Activated effector memory CD4-positive, alpha-beta T cell treated with anti-CD3 and anti-CD28 coated beads, Interleukin-2, amount 50 U/mL, for 16 hours (primary cell): ENCODE results near the gene DOK1.

Experiments used
- DNase-seq: peaks from one replicate; pipeline ENCODE4 v3.0.0-alpha.2; 2020

The DOK1 gene

DNA sequence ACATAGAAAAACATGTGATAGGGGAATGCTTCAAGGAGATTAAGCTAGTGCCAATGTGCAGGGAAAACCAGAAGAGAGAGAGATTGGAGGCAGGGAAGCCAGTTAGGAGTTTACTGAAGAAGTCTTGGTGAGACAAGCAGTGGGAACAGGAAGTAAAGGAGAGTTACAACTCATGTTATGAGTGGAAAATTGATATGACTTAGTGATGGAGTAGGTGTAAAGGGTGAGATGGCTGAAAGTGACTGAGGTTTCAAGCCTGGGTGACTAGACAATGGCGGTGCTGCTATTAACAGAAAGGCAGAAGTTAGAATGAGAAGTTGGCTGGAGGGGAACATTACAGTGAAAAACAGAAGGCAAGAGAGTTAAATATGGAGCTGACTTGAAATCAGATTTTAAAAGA, 16.5 kb downstream of the DOK1 start:
- DNase-seq = no peak

DNA sequence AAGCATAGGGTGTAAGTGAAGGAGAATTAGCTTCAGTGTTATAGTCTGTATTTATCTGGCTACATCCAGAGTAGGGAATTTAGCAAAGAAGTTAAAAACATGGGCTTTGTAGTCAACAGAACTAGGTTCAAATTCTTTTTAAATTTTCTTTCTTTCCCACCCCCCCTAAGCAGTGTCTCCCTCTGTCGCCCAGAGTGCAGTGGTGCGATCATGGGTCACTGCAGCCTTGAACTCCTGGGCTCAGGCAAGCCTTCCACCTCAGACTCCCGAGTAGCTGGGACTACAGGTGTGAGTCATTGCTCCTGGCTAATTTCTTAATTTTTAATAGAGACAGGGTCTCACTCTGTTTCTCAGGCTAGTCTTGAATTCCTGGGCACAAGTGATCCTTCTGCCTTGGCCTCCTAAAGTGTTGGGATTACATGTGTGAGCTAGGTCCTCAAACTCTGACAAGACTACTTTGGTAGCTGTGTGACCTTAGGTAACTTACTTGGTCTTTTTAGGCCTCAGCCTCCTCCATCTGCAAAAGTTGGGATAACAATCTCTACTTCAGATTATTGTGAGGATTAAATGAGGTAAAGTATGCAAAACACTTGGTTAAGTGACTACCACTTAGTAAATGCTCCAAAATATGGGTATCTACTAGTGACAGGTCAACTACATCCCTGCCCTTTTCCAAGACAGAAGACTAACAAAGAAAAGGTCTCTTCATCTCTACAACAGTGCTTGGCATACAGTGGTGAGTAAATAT, 17.8 kb downstream of the DOK1 start:
- DNase-seq = no peak

DNA sequence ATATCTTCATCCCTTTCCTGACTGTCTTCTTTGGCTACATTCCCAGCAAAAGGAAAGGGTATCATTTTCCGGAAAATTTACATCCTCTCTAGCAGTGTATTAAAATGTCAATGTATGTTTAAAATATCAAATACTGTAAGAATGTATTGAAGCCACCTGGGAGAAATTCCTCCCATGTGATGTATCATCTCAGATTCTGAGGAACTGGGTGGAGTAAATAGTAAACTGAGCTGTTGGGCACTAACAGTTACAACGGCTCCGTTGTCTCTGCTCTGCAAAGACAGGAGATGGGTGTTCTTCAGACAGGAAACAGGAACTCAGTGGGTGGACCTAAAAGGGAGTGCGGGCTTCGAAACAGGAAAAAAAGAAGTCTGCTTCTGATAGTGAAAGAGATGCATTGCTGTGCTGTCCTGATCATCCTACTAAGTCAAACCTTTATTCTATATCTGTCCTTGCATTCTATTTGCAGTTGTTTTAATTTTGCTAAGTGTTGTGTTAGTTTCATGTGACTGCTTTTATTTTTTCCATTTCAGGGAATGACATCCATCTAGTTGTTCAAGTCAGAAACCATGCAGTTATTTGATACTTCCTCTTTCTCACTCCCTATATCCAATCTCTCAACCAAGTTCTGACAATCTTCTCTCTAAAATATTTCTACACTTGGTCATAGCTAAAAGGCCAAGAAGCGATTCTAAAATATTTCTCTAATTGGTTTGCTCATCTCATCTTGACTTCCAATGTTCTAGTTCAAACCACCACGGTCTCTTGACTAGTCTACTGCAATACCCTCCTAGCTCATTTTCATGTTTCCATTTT, 19.4 kb downstream of the DOK1 start:
- no peak for DNase-seq

DNA sequence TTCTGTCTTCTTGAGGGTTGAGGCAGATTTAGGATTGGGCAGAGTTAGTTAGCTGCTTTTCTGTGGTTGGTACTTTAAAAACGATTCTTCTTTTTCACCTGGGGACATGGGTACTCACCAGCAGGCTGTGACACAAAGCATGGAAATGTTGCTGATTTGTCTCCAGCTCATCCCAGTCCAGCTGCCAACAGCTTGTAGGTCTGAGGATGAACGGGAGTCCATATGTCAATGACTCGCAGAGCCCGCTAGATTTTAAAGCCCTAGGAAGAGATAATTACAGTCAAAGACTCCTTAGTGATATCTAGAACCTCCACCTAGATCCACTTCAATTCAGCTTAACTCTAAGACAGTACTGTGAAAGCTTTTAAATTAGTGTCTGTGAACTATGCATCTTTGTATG, 20.8 kb downstream of the DOK1 start:
- no peak for DNase-seq

DNA sequence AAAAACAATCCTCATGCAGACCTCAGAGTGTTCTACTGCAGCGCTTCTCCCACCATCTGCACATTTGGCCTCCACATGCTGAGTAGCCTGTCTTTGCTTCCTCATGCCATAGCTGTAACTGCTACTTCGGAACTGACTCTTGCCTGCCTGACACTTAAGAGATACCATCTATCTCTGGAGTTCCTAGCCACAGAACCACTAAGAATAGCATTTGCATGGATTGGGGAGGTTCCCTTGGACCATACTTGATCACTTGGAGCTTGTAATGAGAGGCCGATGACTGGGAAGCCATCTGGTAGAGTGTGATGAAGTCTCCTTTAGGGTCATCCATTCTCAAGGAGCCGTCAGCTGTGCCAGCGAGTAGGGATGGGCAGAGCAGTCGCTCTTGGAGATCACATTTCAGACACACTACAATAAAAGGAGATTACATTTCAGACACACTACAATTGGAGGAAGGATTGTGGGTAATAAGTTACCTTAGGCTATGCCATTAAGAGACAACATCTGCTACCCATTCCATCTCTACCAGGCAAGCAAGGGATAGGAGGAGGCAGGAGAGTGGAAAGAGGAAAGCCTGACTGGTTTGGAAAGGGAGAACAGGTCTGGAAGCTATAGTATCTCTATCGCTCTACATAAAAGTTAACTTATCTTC, 21.8 kb downstream of the DOK1 start:
- no peak for DNase-seq

DNA sequence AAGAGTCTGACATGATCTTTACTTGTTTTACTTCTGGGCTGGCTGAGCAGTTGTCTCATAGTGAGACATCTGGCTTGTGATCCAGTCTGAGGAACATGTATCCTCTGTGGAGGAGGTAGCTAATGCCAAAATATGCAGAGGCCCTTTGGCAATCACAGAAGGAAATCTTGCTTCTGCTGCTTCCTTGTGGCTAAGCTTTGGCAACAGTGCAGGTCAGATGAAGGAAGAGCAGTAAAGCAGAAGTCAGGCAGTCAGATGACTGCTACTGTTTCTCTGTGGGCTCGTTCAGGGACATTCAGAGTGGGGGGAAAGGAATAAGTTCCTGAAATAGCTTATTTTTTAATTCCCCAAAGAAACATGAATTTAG, 22.3 kb downstream of the DOK1 start:
- no peak for DNase-seq

- no peak for DNase-seq
Observed at GRCh38 chr2:74577448-74577847, 22.9 kb downstream of the DOK1 start.

DNA sequence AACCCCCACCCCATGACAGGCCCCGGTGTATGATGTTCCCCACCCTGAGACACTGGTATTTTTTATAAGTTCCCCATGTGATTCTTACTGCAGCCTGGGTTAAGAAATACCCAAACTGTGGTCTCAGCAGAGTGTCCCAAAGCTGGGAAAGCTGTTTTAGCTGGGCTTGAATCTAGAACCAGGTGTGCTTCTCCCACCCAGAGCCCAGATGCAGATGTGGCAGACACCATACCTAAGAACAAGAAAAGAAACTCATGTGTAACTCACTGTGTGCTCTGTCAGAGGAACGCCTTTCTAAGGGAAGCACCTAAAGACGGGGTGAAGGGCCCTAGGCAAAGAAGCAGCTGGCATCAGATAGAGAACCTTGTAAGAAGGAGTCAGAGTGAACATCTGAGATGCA, 23.9 kb downstream of the DOK1 start:
- no peak for DNase-seq

- no peak for DNase-seq
Observed at GRCh38 chr2:74581463-74581862, 26.9 kb downstream of the DOK1 start.

- no peak for DNase-seq
Observed at GRCh38 chr2:74582184-74582583, 27.7 kb downstream of the DOK1 start.

- DNase-seq = no peak
Observed at GRCh38 chr2:74583504-74583903, 29.0 kb downstream of the DOK1 start.

GRCh38 chr2:74584088-74584645, 29.6 kb downstream of the DOK1 start:
- no peak for DNase-seq

DNA sequence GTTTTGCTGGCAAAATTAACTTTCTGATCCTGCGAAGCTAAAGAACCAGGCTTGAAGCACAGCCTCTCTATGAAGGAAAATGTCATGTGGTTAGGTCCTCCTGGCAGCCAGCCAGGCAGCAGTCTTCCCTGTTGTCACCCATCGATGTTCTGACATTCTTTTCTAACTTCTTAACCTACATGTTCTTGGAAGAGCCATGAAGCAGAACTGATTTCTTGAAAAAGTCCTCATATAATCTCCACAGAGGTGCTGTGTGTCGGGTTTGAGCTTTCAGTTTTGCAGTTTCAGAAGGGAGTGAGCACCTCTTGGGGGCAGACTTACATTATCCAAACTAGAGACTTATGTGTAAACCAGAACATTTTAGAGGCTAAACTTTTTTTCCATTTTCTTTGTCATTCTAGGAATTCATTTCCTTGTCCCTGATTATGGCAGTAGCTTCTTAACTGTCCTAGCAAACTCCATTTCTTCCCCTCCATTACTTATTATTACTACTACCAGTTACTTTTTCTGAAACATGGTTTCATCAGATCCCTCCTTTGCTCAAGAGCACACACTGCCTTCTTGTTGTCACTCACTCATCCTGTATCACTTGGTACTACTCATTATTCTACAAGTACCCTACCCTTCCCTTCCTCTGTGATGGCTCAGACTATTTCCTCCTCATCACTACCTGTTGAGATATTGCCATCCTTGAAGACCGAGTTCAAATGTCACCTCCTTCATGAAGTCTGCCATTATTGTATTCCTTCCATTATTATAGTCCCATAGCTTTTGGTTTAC, 31.1 kb downstream of the DOK1 start:
- no peak for DNase-seq

DNA sequence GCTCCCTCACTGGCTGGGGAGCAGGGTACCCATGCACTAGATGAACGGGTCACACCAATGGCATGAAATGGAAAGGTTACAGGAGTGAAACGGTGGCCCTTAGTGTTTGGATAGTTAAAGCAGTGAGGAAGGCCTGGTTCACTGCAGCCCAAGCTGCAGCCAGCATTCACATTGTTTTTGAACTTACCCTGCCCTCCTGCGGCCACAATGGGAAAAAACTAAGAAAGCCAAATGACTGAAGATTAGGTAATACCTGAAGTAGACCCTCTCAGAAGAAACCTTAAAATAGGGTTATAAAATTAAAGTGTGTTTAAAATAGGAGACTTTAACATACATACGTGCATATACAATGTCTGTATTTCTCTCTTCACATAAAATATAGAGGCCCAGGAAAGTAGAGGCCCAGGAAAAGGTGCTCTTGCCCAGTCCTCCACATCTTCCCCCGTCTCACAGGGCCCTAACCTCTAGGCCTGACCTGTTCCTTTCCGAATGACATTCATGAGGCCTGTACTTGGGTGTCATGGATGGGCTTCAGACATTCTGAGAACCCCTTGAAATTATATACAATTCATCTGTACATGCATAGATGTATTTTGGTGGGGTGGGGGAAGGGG, 33.3 kb downstream of the DOK1 start:
- peak; percentile 81 for DNase-seq

DNA sequence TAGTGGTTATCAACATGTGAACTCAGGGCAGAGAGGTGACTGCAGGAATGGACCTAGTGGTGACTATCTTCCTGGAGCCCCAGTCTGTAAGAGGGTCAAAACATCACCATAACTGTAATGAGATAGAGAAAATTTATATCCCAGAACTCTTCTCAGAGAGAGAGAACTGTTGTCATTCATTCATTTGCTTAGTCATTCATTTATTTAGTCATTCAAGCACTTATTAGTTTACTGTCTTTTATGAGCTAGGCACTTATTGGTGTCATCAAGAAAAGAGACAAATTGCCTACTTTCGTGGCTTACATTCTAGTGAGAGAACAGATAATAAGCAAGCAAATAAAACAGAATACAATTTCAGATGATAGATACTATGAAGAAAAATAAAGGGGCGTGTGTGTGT, 34.1 kb downstream of the DOK1 start:
- DNase-seq = no peak

DNA sequence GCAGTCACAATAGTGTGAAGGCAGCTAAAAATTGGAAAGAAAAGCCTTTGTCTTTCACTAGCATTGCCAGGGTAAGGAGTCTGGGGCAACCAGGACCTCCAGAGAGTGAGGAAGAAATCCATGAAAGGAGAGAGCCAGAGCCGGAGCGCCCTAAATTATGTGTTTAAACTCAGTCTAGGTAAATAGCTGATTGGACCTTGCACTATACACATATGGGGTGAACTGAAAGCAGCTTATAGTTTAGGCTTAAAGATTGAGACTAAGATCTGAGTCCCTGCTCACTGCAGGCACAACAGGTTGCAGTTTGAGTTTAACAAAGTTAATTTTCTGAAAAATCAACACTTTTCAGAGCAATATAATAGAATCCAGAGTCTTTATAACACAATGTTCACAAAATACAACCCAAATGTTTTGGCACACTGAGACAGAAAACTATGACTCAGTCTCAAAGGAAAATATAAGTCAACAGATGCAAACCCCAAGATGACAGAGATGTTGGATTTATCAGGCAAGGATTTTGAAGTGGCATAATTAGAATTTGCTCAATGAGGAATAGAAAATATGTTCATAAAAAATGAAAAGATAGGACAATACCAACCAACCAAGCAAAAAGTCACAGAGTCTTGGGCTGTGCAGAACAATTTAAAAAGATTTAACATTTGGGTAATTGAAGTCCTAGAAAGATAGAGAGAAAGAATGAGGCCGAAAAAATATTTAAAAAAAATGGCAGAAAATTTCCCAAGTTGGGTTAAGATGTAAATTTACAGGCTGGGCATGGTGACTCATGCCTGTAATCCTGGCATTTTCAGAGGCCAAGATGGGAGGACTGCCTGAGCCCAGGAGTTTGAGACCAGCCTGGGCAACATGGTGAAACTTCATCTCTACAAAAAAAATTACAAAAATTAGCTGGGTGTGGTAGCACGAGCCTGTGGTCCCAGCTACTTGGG, 39.6 kb downstream of the DOK1 start:
- DNase-seq = no peak

DNA sequence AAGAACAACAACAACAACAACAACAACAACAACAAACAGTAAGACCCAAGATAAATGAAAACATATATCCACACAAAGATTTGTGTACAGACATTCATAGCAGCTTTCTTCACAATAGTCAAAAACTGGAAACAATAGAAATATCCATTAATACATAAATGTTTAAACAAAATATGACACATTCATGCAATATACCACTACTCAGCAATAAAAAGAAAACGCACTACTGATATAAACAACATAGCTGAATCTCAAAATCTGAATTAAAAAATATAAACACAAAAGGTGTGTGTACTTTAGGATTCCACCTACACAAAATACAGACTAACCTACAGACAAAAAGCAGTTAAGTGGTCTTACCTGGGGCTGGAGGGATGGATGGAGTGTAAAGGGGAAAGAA, 42.1 kb downstream of the DOK1 start:
- DNase-seq = no peak

DNA sequence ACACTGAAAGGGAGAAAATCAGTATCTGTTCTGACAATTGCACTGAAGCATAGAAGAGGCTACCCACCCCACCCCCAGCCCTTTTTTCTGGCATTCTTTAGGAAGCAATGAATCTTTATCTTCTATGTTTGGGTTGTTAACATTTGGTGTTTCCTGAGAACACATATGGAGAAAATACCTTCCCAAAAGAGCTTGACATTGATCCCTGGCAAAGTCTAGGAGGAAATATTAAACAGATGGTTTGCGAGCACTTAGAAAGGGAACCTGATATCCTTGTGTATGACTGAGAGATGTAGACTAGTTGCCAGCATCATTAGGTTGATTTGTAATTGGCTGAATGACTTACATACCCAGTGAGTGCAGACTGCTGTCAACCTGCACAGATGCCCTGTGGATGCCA, 42.9 kb downstream of the DOK1 start:
- no peak for DNase-seq

GRCh38 chr2:74599676-74600075, 45.2 kb downstream of the DOK1 start:
- no peak for DNase-seq

DNA sequence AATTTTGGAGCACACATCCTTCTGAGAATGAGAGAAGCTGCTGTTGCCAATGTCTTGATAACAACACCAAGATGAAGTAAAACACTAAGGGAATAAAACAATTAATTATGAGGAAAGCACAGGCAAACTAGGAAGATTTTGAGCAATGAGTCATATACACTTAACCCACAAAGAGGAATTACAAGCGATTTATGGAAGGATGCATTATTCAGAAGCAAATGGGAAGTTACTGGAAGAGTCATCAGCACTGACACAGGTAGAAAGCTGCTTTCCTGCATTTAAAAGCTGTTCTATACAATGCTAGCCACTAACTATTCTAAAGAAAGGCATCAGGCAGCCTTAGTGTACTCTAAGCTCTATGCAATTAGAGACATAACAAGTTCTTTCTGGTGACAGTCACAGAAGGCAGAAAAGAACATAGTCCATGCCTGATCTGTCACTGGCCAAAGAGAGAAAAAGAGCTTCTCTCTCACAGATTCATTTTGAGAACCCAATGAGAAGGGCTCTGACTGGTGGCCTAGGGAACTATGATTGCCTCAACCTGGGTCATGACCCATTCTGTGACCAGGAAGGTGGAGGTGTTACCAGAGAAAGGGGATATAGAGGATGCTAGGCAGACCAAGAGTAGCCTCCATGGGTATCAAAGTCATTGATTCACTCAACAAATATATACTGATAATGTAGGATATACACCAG, 48.2 kb downstream of the DOK1 start:
- no peak for DNase-seq
